Sigmoid colon (tissue), 7 donors: ENCODE data around the gene SNRNP40. TPM values are rescaled to one million over a fixed set of nuclear protein-coding genes. Genes with fewer than 3 reads are reported as not detected.

Experiments
- DNase-seq: peaks from one replicate; pipeline ENCODE4 v3.0.0-alpha.2; 2019
- H3K27ac ChIP-seq, 4 donors: fragments of 200-600 bp; sonication (generic); one replicate each; pipeline ENCODE4 v1.5.1; 2016 to 2019; ENCODE audit warnings: mild to moderate bottlenecking in 1 of 4
- H3K27me3 ChIP-seq, 3 donors: fragments of 200-600 bp; sonication (generic); one replicate each; pipeline ENCODE4 v1.5.1; 2019; ENCODE audit warnings: mild to moderate bottlenecking in 1 of 3
- H3K36me3 ChIP-seq, 4 donors: fragments of 200-600 bp; sonication (generic); one replicate each; pipeline ENCODE4 v1.5.1; 2016 to 2019
- H3K4me1 ChIP-seq, 4 donors: fragments of 200-600 bp; sonication (generic); one replicate each; pipeline ENCODE4 v1.5.1; 2017 to 2019
- H3K4me3 ChIP-seq, 4 donors: fragments of 200-600 bp; sonication (generic); one replicate each; pipeline ENCODE4 v1.5.1; 2017 to 2019; ENCODE audit warnings: mild to moderate bottlenecking in 2 of 4, moderate library complexity in 1 of 4
- H3K9me3 ChIP-seq, 4 donors: fragments of 200-600 bp in 3 of 4; sonication (generic) in 3 of 4; one replicate each; pipeline versions ENCODE4 v1.5.1 to v1.6.1; 2013 to 2019
- EP300 ChIP-seq, 4 donors: sonication (generic); formaldehyde crosslinking; IDR thresholded peaks; one replicate each; pipeline ENCODE4 v1.6.1; 2017; ENCODE audit warnings: antibody characterized with exemption in 4 of 4
- POLR2A ChIP-seq, 2 donors: fragments of 450-650 bp; IDR thresholded peaks; one replicate each; pipeline ENCODE4 v1.6.1; 2016; ENCODE audit warnings: antibody characterized with exemption in 2 of 2, mild to moderate bottlenecking in 2 of 2, moderate library complexity in 2 of 2
- POLR2AphosphoS5 ChIP-seq, 4 donors: sonication (generic); formaldehyde crosslinking; IDR thresholded peaks; one replicate each; pipeline ENCODE4 v1.6.1; 2017; ENCODE audit warnings: antibody characterized with exemption in 4 of 4
- WGBS, 2 donors: extraction: QIAGEN DNeasy Blood & Tissue Kit; methylation state at CpG; one replicate each; pipeline ENCODE4 v1.1.7; 2013; 5-methylcytosine and 5-hydroxymethylcytosine counted together
- intact Hi-C: fragments of 100-400 bp; cut with DNase I; formaldehyde crosslinking; loops from one replicate; pipeline ENCODE4 v1.15.1; 2023
- polyA plus RNA-seq, 3 donors: library from polyadenylated mRNA; stranded (reverse); fragments of 200-250 nt; gene quantifications; one replicate each; pipeline ENCODE4 v1.2.3, GENCODE V29; 2013
- total RNA-seq, 4 donors: library from RNA; depleted of rRNA; stranded (reverse); fragments of >200 nt; gene quantifications; one replicate each; pipeline ENCODE4 v1.1.0, GENCODE V29; 2016
- TF ChIP-seq, protein P1 (sequence below), 4 experiments: fragments of 450-650 bp in 3 of 4; fragments of 200-600 bp in 1 of 4; IDR thresholded peaks; one replicate each; pipeline ENCODE4 v1.5.1; 2016 to 2019; ENCODE audit warnings: antibody characterized with exemption in 4 of 4, mild to moderate bottlenecking in 3 of 4, moderate library complexity in 2 of 4
- donor health status: healthy with polysubstance abuse.
- donor health status: Bipolar disorder and iron deficiency.
- donor health status: healthy.

Gene SNRNP40
- total and polyA plus RNA-seq, 7 donors, result 19.4 to 36.4 (median 26.1) TPM

DNA sequence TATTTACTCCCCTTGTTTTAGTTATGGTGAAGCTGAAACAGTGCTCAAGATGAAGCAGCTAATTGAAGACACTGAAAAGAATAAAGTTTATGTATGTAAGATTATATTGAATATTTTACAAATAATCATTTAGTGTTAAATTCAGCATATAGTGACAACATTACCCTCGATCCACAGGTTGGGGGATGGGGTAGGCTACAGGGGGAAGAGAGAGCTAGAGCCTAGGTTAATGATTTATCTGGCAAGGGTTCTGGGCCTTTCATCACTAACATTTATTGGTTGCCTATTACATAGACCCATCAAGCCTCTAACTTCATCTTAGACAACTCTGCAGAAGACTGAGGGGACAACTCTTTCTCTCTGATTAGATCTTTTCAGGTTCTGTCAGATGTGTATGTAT lies 21.6 kb upstream of the SNRNP40 start:
- no peak for DNase-seq
- intact Hi-C loops, result no loop called here
- no peak for TF ChIP-seq POLR2A (IDR thresholded peaks at IDR 0.05)
- no peak for TF ChIP-seq POLR2AphosphoS5 (IDR thresholded peaks at IDR 0.05)
- TF ChIP-seq EP300 (IDR thresholded peaks at IDR 0.05), result no peak
- TF ChIP-seq, protein P1, sequence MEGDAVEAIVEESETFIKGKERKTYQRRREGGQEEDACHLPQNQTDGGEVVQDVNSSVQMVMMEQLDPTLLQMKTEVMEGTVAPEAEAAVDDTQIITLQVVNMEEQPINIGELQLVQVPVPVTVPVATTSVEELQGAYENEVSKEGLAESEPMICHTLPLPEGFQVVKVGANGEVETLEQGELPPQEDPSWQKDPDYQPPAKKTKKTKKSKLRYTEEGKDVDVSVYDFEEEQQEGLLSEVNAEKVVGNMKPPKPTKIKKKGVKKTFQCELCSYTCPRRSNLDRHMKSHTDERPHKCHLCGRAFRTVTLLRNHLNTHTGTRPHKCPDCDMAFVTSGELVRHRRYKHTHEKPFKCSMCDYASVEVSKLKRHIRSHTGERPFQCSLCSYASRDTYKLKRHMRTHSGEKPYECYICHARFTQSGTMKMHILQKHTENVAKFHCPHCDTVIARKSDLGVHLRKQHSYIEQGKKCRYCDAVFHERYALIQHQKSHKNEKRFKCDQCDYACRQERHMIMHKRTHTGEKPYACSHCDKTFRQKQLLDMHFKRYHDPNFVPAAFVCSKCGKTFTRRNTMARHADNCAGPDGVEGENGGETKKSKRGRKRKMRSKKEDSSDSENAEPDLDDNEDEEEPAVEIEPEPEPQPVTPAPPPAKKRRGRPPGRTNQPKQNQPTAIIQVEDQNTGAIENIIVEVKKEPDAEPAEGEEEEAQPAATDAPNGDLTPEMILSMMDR (IDR thresholded peaks at IDR 0.05), result no peak
- H3K27me3 ChIP-seq, result no peaks in the 10 kb centered on the region
- H3K9me3 ChIP-seq, result no peaks in the 10 kb centered on the region
- H3K27ac ChIP-seq, result no peak overlapping the region
- H3K36me3 ChIP-seq, result peaks cover 0 to 70% (median 6%) of the 10 kb centered on the region in 4 donors
- no peaks in the 10 kb centered on the region for H3K4me1 ChIP-seq
- no peak overlapping the region for H3K4me3 ChIP-seq
- 44 to 81% methylated on average over 1 of the region's 1 CpG for WGBS, 2 donors

GRCh38 chr1:31315902-31316301 lies 19.3 kb upstream of the SNRNP40 start:
- Histone ChIP-seq H3K9me3 (no peaks in the 10 kb centered on the region), H3K27ac (no peak overlapping the region), H3K4me1 (no peaks in the 10 kb centered on the region), H3K4me3 (no peak overlapping the region), H3K36me3 (peaks cover 0 to 91% (median 17%) of the 10 kb centered on the region in 4 donors), H3K27me3 (no peaks in the 10 kb centered on the region)
- TF ChIP-seq POLR2AphosphoS5 (IDR thresholded peaks at IDR 0.05), result no peak
- TF ChIP-seq, protein P1 (IDR thresholded peaks at IDR 0.05), result no peak
- no peak for TF ChIP-seq POLR2A (IDR thresholded peaks at IDR 0.05)
- TF ChIP-seq EP300 (IDR thresholded peaks at IDR 0.05), result no peak
- 97 to 98% methylated on average over 3 of the region's 3 CpGs for WGBS, 2 donors
- DNase-seq, result no peak
- intact Hi-C loops, result no loop called here

GRCh38 chr1:31310198-31310597 lies 13.6 kb upstream of the SNRNP40 start:
- Histone ChIP-seq H3K4me1 (no peaks in the 10 kb centered on the region), H3K27ac (no peak overlapping the region), H3K4me3 (no peak overlapping the region), H3K36me3 (peaks cover 0 to 55% (median 15%) of the 10 kb centered on the region in 4 donors), H3K27me3 (no peaks in the 10 kb centered on the region), H3K9me3 (no peaks in the 10 kb centered on the region)
- TF ChIP-seq EP300 (IDR thresholded peaks at IDR 0.05), result no peak
- TF ChIP-seq, protein P1 (IDR thresholded peaks at IDR 0.05), result no peak
- no peak for TF ChIP-seq POLR2AphosphoS5 (IDR thresholded peaks at IDR 0.05)
- no peak for TF ChIP-seq POLR2A (IDR thresholded peaks at IDR 0.05)
- WGBS, 2 donors, result 85 to 86% methylated on average over 4 of the region's 4 CpGs
- intact Hi-C loops, result no loop called here
- no peak for DNase-seq

DNA sequence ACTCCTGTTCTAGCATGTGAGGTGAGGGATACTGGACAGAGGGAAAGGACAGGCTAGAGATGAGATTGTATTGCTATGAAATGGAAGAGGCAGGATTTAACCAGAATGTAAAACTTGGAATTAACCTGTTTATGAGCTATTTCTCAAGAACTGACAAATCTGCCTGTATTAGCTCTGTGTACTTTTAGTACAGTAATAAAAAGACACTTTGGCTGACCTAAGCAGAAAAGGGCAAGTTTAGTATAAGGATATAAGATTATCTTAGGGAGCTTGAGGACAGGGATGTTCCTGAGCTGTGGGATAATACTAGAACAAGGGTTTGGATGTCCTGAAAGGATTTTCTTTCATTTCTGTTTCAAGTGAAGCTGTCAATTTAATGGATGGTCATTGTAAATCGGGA lies 11.4 kb upstream of the SNRNP40 start:
- 32 to 44% methylated on average over 1 of the region's 1 CpG for WGBS, 2 donors
- intact Hi-C loops, result no loop called here
- TF ChIP-seq POLR2A (IDR thresholded peaks at IDR 0.05) (no peak), POLR2AphosphoS5 (IDR thresholded peaks at IDR 0.05) (no peak), EP300 (IDR thresholded peaks at IDR 0.05) (no peak)
- TF ChIP-seq, protein P1 (IDR thresholded peaks at IDR 0.05), result no peak

DNA sequence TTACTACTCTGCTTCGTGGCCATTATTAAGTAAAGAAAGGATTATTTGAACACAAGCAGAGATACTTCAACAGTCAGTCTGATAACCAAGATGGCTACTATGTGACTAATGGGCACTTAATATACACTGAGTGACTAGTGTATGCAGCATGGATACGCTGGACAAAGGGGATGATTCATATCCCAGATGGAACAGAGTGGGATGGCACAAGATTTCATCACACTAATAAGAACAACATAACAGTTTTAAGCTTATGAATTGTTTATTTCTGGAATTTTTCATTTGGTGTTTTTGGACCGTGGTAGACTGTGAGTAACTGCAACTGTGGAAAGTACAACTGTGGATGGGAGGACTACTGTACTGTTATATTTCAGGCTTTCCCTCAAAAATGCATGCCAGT lies 9.7 kb upstream of the SNRNP40 start:
- H3K4me3 ChIP-seq, result no peak overlapping the region

More for the DNA sequence above, 11.4 kb upstream of the SNRNP40 start:
- DNase-seq, result no peak
- H3K27me3 ChIP-seq, result no peaks in the 10 kb centered on the region
- H3K36me3 ChIP-seq, result peaks cover 0 to 33% (median 13%) of the 10 kb centered on the region in 4 donors
- no peak overlapping the region for H3K27ac ChIP-seq
- H3K4me3 ChIP-seq, result no peak overlapping the region
- H3K4me1 ChIP-seq, result no peaks in the 10 kb centered on the region
- no peaks in the 10 kb centered on the region for H3K9me3 ChIP-seq

More for the DNA sequence above, 9.7 kb upstream of the SNRNP40 start:
- TF ChIP-seq, protein P1 (IDR thresholded peaks at IDR 0.05), result no peak
- no peak for TF ChIP-seq POLR2AphosphoS5 (IDR thresholded peaks at IDR 0.05)
- intact Hi-C loops, result no loop called here
- Histone ChIP-seq H3K9me3 (no peaks in the 10 kb centered on the region), H3K27ac (no peak overlapping the region), H3K27me3 (no peaks in the 10 kb centered on the region), H3K36me3 (peaks cover 0 to 16% (median 5%) of the 10 kb centered on the region in 4 donors), H3K4me1 (no peaks in the 10 kb centered on the region)
- DNase-seq, result no peak
- 85 to 86% methylated on average over 3 of the region's 3 CpGs for WGBS, 2 donors
